ENCODE measurements around the gene CENPF. TPM values are rescaled to one million over a fixed set of nuclear protein-coding genes. Genes with fewer than 3 reads are reported as not detected.
"Not testable (repeated sequence)": the region's sequence is repeated elsewhere in the genome, so short reads cannot be mapped to it uniquely, and the experiment has no call there.

Gene CENPF
- total RNA-seq, 2 donors from 2014 or later: 4.3 to 17.7 TPM

GRCh38 chr1:214610136-214610535 is 7.1 kb downstream of the CENPF start:
- ATAC-seq; intact Hi-C loops (cut with DNase I, micrococcal nuclease); DNase-seq: not testable (repeated sequence)

- no peak for DNase-seq
- intact Hi-C loops (cut with DNase I, micrococcal nuclease): no loop called here
- no peak for ATAC-seq
These were observed 12.1 kb downstream of the CENPF start for GRCh38 chr1:214615109-214615508.

GRCh38 chr1:214615871-214616270 is 12.9 kb downstream of the CENPF start:
- DNase-seq: no peak
- intact Hi-C loops (cut with DNase I, micrococcal nuclease): no loop called here
- ATAC-seq: no peak

GRCh38 chr1:214617246-214617645 is 14.3 kb downstream of the CENPF start:
- ATAC-seq (no peak), DNase-seq (no peak)
- intact Hi-C loops (cut with DNase I, micrococcal nuclease): no loop called here

- DNase-seq: no peak
- no peak for ATAC-seq
- intact Hi-C loops (cut with DNase I, micrococcal nuclease): no loop called here
These were observed 14.8 kb downstream of the CENPF start for GRCh38 chr1:214617843-214618242.

- intact Hi-C loops (cut with DNase I, micrococcal nuclease): no loop called here
- ATAC-seq: no peak
- no peak for DNase-seq
These were observed 18.2 kb downstream of the CENPF start for GRCh38 chr1:214621236-214621635.

GRCh38 chr1:214623430-214623829 is 20.4 kb downstream of the CENPF start:
- intact Hi-C loops (cut with DNase I, micrococcal nuclease): no loop called here
- DNase-seq: no peak
- ATAC-seq: no peak

GRCh38 chr1:214632091-214632490 is 29.1 kb downstream of the CENPF start:
- no peak for ATAC-seq
- DNase-seq: no peak
- intact Hi-C loops (cut with DNase I, micrococcal nuclease): no loop called here

- no peak for ATAC-seq
- intact Hi-C loops (cut with DNase I, micrococcal nuclease): no loop called here
- no peak for DNase-seq
These were observed 30.7 kb downstream of the CENPF start for GRCh38 chr1:214633686-214634085.

GRCh38 chr1:214634267-214634666 is 31.3 kb downstream of the CENPF start:
- ATAC-seq (no peak), DNase-seq (no peak)
- intact Hi-C loops (cut with DNase I, micrococcal nuclease): no loop called here

- DNase-seq (no peak), ATAC-seq (no peak)
- intact Hi-C loops (cut with DNase I, micrococcal nuclease): no loop called here
These were observed 32.1 kb downstream of the CENPF start for GRCh38 chr1:214635086-214635485.

- ATAC-seq (no peak), DNase-seq (no peak)
- intact Hi-C loops (cut with DNase I, micrococcal nuclease): no loop called here
These were observed 32.5 kb downstream of the CENPF start for GRCh38 chr1:214635506-214635905.

GRCh38 chr1:214636436-214636835 is 33.4 kb downstream of the CENPF start:
- ATAC-seq (no peak), DNase-seq (no peak)
- intact Hi-C loops (cut with DNase I, micrococcal nuclease): no loop called here

- DNase-seq: no peak
- intact Hi-C loops (cut with DNase I, micrococcal nuclease): no loop called here
- ATAC-seq: no peak
These were observed 34.1 kb downstream of the CENPF start for GRCh38 chr1:214637125-214637524.

- intact Hi-C loops (cut with DNase I, micrococcal nuclease): no loop called here
- peak; percentile 40 for ATAC-seq
- DNase-seq: peak in 1 of 2 donors; percentile 11
These were observed 34.9 kb downstream of the CENPF start for GRCh38 chr1:214637722-214638458.

GRCh38 chr1:214638459-214638807 is 35.4 kb downstream of the CENPF start:
- ATAC-seq (no peak), DNase-seq (no peak)
- intact Hi-C loops (cut with DNase I, micrococcal nuclease): no loop called here

GRCh38 chr1:214638997-214639396 is 36.0 kb downstream of the CENPF start:
- intact Hi-C loops (cut with DNase I, micrococcal nuclease): no loop called here
- DNase-seq (no peak), ATAC-seq (no peak)

- no peak for ATAC-seq
- DNase-seq: no peak
- intact Hi-C loops (cut with DNase I, micrococcal nuclease): no loop called here
These were observed 37.6 kb downstream of the CENPF start for GRCh38 chr1:214640431-214641213.

GRCh38 chr1:214641214-214641895 is 38.4 kb downstream of the CENPF start:
- ATAC-seq (no peak), DNase-seq (no peak)
- intact Hi-C loops (cut with DNase I, micrococcal nuclease): no loop called here

GRCh38 chr1:214643030-214643429 is 40.0 kb downstream of the CENPF start:
- intact Hi-C loops (cut with DNase I, micrococcal nuclease): no loop called here
- DNase-seq (no peak), ATAC-seq (no peak)

Measured in left colon (tissue), 2 donors.